Frontal cortex (tissue), 4 donors: ENCODE data around the gene CIPC. TPM values are rescaled to one million over a fixed set of nuclear protein-coding genes. Genes with fewer than 3 reads are reported as not detected.

Experiments used
- DNase-seq, 2 donors: peaks; one replicate each; pipeline ENCODE4 v3.0.0; 2012; ENCODE audit warnings: low spot score in 2 of 2
- FAIRE-seq: peaks from 2 replicates; lab custom pipeline; 2012; peaks lifted over from hg19 to GRCh38; lab: Jason Lieb, UNC
- total RNA-seq: library from RNA; depleted of rRNA; stranded (reverse); fragments of >200 nt; gene quantifications from one replicate; pipeline ENCODE4 v1.2.3, GENCODE V29; 2014
- donor health status: control.
- donor health status: control.
- donor health status: control.

The CIPC gene
- total RNA-seq, 1 donor from 2014 or later = 44.8 TPM

- FAIRE-seq = no peak
- peak in 1 of 2 donors; percentile 31 for DNase-seq
These were observed 1.5 kb downstream of the CIPC start for GRCh38 chr14:77099425-77100167.

- FAIRE-seq (no peak), DNase-seq (no peak)
These were observed 2.9 kb downstream of the CIPC start for GRCh38 chr14:77100961-77101360.

- DNase-seq (no peak), FAIRE-seq (no peak)
These were observed 4.1 kb downstream of the CIPC start for GRCh38 chr14:77102154-77102553.

GRCh38 chr14:77103475-77103874, 5.4 kb downstream of the CIPC start:
- no peak for FAIRE-seq
- no peak for DNase-seq

- FAIRE-seq (no peak), DNase-seq (no peak)
These were observed 5.9 kb downstream of the CIPC start for GRCh38 chr14:77103951-77104350.

- DNase-seq = no peak
- no peak for FAIRE-seq
These were observed 6.3 kb downstream of the CIPC start for GRCh38 chr14:77104393-77104792.

- DNase-seq = no peak
- FAIRE-seq = peak; percentile 43
These were observed 7.3 kb downstream of the CIPC start for GRCh38 chr14:77105145-77105939.

GRCh38 chr14:77106666-77107065, 8.6 kb downstream of the CIPC start:
- FAIRE-seq (no peak), DNase-seq (no peak)

- FAIRE-seq (no peak), DNase-seq (no peak)
These were observed 9.2 kb downstream of the CIPC start for GRCh38 chr14:77107228-77107627.

- FAIRE-seq = no peak
- DNase-seq = no peak
These were observed 10.7 kb downstream of the CIPC start for GRCh38 chr14:77108753-77109152.

- FAIRE-seq = no peak
These were observed 11.6 kb downstream of the CIPC start for GRCh38 chr14:77109656-77110055.

GRCh38 chr14:77110286-77110685, 12.2 kb downstream of the CIPC start:
- FAIRE-seq = no peak
- no peak for DNase-seq

More at GRCh38 chr14:77109656-77110055, 11.6 kb downstream of the CIPC start:
- no peak for DNase-seq

GRCh38 chr14:77111021-77111420, 13.0 kb downstream of the CIPC start:
- no peak for FAIRE-seq
- no peak for DNase-seq

- FAIRE-seq (no peak), DNase-seq (no peak)
These were observed 15.6 kb downstream of the CIPC start for GRCh38 chr14:77113644-77114043.

- DNase-seq = no peak
- FAIRE-seq = no peak
These were observed 16.6 kb downstream of the CIPC start for GRCh38 chr14:77114609-77115008.

GRCh38 chr14:77116172-77116817, 18.2 kb downstream of the CIPC start:
- no peak for FAIRE-seq
- DNase-seq = no peak

- DNase-seq (no peak), FAIRE-seq (no peak)
These were observed 21.8 kb downstream of the CIPC start for GRCh38 chr14:77119851-77120250.

- FAIRE-seq (no peak), DNase-seq (no peak)
These were observed 23.0 kb downstream of the CIPC start for GRCh38 chr14:77120771-77121743.

GRCh38 chr14:77122526-77123125, 24.6 kb downstream of the CIPC start:
- DNase-seq (no peak), FAIRE-seq (no peak)
